T-helper 2 cell treated with Interferon-gamma antibody and Interleukin-4, amounts not matched to agents 100 ng/mL and 5 ng/mL, for 36 hours (primary cell): ENCODE results near the gene LSM8. TPM values are rescaled to one million over a fixed set of nuclear protein-coding genes. Genes with fewer than 3 reads are reported as not detected.
"Not testable (repeated sequence)": the region's sequence is repeated elsewhere in the genome, so short reads cannot be mapped to it uniquely, and the experiment has no call there.

Experiments
- intact Hi-C: fragments of 100-400 bp; cut with micrococcal nuclease; formaldehyde crosslinking; loops from one replicate; pipeline ENCODE4 v1.15.1; 2023
- total RNA-seq: library from RNA; stranded (reverse); gene quantifications from 2 replicates; pipeline ENCODE4 v1.2.3, GENCODE V29; 2022

Gene LSM8
- total RNA-seq, 1 donor from 2014 or later = 46.4 TPM

GRCh38 chr7:118195837-118196474, 12.0 kb downstream of the LSM8 start:
- intact Hi-C loops = loop anchor here (1.0 kb wide), 2 partner anchors 12 to 446 kb away; partner anchors contain the start of gene LSM8

- intact Hi-C loops = no loop called here
Measured at GRCh38 chr7:118202061-118202460, 18.1 kb downstream of the LSM8 start.

- intact Hi-C loops = no loop called here
Measured at GRCh38 chr7:118214051-118214832, 30.3 kb downstream of the LSM8 start.

DNA sequence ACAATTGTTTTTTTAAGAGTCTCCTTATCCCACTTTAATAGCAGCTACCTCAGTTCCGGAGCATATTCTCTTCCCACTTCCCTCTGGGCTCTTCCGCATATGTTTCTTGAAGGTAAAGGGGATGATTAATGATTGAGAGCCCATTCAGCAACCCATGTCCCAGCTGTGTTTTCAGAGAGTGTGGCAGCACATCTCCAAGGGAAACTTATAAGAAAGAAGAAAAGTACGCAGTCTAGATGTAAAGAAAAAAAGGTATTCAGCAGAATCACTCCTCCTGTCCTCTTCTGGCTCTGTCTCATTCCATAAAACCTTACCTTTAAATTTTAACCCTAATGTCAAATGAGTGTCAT, 30.8 kb downstream of the LSM8 start:
- intact Hi-C loops = no loop called here

- intact Hi-C loops = no loop called here
Measured at GRCh38 chr7:118217210-118217619, 33.3 kb downstream of the LSM8 start.

DNA sequence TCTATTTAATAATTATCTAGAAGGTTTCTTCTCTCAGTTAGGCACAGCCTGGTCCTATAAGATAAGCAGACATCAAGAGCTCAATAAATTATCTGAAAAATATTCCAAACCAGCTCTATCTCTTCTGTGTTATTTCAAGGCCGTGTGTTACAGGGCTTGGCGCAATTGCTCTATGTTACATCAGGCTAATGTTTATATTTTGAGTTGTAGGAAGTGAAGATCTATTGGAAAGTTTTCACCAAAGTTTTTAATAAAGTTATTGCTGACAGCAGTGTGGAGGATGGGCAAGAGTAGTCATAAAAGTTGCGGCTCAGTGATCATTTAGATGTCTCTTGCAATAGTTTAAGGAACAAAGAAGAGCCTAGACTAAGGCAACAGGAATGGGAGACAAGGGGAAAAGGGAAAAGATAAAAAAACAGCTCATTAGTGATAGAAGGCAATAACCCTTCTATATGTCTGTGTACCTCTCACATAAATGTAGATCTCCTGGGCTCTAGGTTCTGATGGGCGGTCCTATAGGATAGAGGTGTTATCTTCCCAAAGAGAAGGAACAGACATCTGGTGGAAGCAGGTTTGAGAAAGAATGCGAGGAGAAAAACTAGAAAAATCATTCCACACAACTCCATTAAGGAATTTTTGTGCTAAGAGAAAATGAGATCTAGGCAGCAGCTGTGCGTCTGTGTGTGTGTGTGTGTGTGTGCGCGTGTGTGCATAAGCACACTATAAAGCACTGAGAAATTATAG, 34.6 kb downstream of the LSM8 start:
- intact Hi-C loops = no loop called here

- intact Hi-C loops = no loop called here
Measured at GRCh38 chr7:118219157-118219512, 35.2 kb downstream of the LSM8 start.

DNA sequence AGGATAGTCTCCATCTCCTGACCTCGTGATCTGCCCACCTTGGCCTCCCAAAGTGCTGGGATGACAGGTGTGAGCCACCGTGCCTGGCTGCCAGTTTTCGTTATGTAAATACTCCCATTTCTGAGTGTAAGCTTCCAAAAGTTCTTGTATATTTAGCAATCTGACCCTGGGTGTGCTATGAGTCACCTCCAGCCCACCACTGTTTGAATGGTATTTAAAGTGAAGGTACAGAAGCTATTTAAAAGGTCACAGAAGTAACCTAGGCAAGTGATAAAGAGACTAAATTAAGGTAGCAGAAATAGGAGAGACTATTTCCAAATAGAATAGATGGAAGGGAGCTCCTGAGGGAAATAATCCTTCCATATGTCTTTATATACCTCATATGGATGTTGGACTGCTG, 36.6 kb downstream of the LSM8 start:
- intact Hi-C loops = no loop called here

- intact Hi-C loops = no loop called here
Measured at GRCh38 chr7:118222591-118222990, 38.6 kb downstream of the LSM8 start.

DNA sequence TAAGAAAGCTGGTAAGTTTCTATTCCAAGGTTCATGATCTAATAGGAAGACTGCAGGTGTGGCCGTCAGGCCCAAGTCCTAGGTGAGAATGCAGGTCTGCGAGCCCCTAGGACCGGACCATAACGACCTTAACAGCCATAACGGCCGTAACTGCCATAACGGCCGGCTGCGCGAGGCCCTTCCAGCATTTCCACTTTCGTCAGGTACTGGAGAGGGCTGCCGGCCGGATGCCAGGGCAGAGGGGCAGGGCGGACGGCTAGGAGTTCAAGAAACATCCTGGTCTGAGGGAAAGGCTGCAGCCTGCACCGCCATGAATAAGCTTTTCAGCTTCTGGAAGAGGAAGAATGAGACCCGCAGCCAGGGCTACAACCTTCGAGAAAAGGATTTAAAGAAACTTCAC, 40.6 kb downstream of the LSM8 start, which contains the start of gene ANKRD7:
ANKRD7 (plus strand) TSS at position 184 of the 400 bp plus-strand sequence; CDS start at position 311, 127 bp downstream.
- intact Hi-C loops = no loop called here

- intact Hi-C loops = no loop called here
Measured at GRCh38 chr7:118232837-118233236, 48.9 kb downstream of the LSM8 start.

- intact Hi-C loops = no loop called here
Measured at GRCh38 chr7:118233799-118234198, 49.8 kb downstream of the LSM8 start.

DNA sequence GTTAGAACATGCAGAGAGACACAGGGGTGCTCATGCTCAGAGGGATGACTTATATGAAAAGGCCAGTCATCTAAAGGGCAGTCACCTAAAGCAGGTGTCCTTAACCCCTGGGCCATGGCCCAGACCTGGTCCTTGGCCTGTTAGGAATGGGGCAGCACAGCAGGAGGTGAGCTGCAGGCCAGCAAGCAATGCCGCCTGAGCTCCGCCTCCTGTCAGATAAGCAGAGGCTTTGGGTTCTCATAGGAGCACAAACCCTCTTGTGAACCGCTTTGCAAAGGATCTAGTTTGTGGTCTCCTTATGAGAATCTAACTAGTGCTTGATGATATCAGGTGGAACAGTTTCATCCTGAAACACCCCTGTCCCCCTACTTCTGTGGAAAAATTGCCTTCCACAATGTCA, 55.0 kb downstream of the LSM8 start:
- intact Hi-C loops = no loop called here

- intact Hi-C loops = not testable (repeated sequence)
Measured at GRCh38 chr7:118240320-118240719, 56.4 kb downstream of the LSM8 start.

Other genes with a start within 250 kb of the LSM8 start
- not detected in 2 replicates for gene ANKRD7, start 40.5 kb downstream of the LSM8 start, total RNA-seq